HG03558 (cell line): Measurements from ENCODE around the gene IFITM2.
"Not testable (repeated sequence)": the region's sequence is repeated elsewhere in the genome, so short reads cannot be mapped to it uniquely, and the experiment has no call there.

Experiments used
- ATAC-seq: cut with Tn5 transposase; IDR thresholded peaks from one replicate; pipeline ENCODE4 v1.9.1; 2021; ENCODE audit warnings: moderate number of reproducible peaks; ENCODE audit not compliant: unreplicated experiment; ENCODE audit errors: extremely low read depth

The IFITM2 gene

DNA sequence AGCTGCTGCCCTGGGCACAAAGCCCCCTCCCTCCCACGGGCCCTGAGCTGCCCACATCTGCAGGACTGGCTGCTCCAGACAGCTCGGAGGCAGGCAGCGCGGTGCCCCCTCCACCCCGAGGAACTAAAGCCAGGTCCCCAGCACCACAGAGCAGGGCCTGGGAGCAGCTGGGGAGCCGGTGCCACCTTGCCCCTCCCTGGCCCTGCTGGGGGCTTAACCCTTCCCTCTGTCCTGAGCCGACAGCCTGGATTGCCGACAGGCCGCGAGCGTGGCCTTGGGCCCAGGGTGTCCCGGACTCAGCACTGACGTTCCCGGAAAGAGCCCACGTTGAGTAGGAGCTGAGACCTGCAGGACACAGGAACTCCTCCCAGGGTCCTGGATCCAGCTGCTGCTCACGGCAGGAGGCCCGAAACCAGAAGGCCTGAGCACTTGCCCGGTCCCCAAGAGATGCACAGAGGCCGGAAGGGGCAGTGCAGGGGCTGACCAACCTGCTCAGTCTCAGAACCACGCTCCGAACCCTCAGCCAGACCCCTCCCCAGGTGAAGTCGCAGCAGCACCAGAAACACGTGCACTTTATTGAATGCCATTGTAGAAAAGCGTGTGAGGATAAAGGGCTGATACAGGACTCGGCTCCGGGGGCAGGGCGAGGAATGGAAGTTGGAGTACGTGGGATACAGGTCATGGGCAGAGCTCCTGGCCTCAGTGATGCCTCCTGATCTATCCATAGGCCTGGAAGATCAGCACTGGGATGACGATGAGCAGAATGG is 11.7 kb downstream of the IFITM2 start:
- ATAC-seq = not testable (repeated sequence)

DNA sequence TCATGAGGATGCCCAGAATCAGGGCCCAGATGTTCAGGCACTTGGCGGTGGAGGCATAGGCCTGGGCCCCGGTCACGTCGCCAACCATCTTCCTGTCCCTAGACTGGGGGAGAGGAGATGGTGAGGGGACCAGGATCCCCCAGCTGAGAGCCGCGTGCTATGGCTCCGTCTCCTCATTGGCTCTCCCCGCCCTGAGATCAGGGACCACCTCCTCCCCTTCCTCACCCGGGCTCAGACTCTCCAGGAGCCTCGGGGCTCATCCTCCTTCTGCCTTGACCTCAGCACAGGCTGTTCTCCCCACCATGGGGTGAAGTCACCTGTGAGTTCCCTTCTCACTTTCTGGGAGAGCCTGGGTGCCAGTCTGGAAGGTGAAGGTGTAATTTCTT is 12.3 kb downstream of the IFITM2 start:
- not testable (repeated sequence) for ATAC-seq

DNA sequence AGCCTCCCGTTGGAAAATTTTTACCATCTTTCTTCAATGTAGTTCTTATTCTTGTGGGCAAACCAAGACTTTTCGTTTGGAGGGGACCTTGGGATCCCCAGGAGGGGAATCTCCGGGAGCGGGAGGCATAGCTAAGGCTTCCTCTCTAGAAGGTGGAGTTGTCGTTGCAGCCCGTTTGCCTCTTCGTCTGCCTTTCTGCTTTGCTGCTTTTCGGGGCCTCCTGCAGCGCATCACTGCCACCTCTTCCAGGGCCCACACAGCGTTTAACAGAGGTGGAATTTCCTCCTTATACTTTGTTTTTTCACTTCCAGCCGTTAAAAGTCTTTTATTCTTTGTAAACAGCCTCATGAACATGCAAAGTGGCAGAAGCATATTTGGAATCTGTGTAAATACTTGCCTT is 16.5 kb downstream of the IFITM2 start:
- no peak for ATAC-seq

DNA sequence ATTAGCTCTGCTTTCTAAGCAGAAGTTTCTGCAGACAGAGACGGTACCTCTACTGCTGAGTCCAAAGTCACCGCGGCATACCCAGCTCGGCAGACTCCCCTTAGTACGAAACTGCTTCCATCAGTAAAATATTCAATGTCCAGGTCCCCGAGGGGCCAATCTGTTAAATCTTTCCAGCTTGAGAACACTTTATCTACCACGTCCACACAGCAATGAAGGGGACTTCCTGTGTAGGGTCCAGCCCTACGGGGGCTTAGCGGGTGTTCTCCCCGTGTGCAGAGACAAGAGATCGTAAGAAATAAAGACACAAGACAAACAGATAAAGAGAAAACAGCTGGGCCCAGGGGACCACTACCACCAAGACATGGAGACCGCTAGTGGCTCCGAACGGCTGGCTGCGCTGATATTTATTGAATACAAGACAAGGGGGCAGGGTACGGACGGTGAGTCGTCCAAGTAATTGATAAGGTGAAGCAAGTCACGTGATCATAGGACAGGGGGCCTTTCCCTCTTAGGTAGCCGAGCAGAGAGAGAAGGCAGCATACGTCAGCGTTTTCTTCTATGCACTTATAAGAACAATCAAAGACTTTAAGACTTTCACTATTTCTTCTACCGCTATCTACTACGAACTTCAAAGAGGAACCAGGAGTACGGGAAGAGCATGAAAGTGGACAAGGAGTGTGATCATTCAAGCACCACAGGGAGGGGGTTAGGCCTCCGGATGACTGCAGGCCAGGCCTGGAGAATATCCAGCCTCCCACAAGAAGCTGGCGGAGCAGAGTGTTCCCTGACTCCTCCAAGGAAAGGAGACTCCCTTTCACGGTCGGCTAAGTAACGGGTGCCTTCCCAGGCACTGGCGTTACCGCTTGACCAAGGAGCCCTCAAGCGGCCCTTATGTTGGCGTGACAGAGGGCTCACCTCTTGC is 17.2 kb downstream of the IFITM2 start:
- not testable (repeated sequence) for ATAC-seq

DNA sequence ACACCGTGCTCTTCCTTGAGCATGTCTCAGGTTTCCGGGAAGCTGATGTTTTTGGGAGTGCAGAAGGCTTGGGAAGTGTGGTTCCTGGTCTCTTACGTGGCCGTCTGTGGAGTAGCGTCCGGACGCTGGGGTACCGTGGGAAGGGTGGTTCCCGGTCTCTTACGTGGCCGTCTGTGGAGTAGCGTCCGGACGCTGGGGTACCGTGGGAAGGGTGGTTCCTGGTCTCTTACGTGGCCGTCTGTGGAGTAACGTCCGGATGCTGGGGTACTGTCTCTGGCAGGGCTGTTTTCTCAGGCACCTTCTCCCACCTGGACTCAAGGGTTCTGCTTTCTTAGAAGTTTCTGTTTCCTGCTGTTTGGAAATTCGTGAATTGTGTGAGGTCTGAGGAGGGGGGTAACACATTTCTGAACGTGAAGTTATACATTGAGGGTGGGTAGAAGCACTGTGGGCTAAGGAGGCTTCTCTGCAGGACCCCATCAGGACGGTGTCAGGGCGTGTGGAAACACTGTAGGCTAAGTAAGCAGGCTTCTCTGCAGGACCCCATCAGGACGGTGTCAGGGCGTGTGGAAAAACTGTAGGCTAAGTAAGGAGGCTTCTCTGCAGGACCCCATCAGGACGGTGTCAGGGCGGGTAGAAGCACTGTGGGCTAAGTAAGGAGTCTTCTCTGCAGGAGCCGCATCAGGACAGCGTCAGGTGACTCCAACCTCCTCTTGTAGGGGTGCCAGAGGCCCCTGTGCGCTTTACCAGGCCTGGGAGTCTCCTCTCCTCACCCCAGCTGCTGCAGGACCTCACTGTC is 18.4 kb downstream of the IFITM2 start:
- ATAC-seq = no peak

DNA sequence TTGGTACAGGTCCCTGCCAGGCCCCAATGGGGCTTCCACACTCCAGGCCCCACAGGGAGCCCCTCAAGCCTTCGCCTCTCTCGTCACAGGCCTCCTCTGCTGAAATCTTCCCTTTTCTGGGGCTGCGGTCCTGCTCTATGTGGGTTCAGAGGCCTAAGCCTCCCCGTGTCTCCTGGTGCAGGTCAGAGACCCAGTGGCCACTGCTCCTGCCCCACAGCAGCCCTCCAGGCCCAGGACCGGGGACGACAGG is 18.9 kb downstream of the IFITM2 start:
- no peak for ATAC-seq

DNA sequence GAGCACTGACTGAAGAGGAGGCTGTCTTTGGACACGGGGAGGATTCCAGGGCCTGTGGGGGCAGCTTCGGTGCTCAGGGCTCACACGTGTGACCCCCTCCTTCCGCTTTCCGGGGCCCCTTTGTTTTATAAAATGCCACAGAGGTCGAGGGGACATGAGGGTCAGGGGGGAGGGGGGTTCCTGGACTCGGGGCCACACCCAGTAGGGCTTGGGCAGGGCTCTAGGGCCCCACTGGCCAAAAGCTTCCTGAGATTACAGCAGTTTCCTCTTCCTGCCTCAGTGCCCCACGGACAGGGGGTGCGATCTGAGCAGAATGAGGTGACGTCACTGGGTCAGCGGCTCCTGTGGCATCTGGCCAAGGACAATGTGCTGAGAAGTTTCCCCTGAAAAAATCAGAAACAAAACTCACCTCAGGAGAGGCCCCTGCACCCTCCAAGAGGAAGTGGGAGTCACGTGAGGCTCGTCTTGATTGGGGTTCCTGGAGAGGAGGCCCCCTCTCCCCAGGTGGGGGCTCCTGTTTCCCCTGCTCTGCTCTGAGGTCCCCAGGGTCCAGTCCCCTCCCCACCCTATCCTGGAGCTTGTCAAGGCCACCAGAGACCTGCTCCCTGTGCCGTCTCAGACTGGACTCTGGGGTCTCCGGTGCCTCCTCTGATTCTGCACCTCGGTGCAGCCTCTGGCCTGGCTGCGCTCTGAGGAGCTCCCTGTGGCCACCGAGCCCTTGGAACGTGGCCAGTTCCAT is 19.4 kb downstream of the IFITM2 start:
- no peak for ATAC-seq

DNA sequence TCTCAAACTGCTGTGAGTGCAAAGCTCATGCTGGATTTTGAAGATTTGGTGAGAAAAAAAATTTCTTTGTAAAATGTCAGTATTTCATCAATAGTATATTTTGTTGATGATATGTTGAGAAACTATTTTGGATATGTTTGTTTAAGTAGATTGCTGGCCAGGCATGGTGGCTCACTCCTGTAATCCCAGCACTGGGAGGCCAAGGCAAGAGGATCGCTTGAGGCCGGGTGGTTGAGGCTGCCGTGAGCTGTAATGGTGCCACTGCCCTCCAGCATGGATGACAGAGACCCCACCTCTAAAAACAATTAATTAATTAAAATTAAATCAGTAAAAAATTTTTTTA is 19.9 kb downstream of the IFITM2 start:
- ATAC-seq = no peak

DNA sequence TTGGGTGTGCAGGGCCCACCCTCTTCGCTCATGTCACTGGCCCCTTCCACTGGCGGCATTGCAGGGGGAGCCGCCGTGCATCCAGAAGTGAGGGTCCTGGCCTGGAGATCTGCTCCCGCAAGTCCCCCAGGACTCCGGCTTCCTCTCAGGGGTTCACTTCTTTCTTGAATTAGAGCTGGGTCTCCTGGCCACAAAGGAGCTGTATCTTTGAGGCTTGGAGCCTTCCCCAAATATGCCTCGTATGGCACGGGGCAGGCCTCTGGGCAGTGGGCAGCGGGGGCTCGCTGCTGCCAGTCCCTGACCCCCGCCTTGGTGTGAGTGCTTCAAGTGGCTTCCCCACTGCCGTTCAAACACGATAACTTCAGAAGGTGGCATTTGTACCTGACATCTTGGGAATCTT is 20.4 kb downstream of the IFITM2 start:
- no peak for ATAC-seq

DNA sequence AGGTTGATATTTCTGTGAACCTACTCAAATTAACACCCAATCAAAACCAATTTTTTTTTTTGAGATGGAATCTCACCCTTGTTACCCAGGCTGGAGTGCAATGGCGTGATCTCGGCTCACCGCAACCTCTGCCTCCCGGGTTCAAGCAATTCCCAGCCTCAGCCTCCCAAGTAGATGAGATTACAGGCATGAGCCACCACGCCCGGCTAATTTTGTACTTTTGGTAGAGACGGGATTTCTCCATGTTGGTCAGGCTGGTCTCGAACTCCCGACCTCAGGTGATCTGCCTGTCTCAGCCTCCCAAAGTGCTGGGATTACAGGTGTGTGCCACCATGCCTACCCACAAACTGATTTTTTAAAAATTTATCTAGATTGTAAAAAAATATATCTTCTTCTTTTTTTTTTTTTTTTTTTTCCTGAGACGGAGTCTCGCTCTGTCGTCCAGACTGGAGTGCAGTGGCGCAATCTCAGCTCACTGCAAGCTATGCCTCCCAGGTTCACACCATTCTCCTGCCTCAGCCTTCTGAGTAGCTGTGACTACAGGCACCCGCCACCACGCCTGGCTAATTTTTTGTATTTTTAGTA is 21.0 kb downstream of the IFITM2 start:
- ATAC-seq = not testable (repeated sequence)

DNA sequence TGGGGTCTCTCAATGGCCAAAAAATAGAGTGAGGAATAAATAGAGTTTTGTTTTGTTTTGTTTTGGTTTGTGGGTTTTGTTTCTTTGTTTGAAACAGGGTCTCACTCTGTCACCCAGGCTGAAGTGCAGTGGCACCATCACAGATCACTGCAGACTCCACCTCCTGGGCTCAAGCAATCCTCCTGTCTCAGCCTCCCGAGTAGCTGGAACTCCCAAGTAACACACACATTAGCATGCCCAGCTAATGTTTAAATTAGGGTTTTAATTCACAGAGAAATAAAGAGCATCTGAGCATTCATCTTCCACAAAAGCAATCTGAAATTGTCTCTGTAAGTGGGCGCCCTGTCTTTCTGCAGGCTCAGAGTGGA is 22.3 kb downstream of the IFITM2 start:
- no peak for ATAC-seq

DNA sequence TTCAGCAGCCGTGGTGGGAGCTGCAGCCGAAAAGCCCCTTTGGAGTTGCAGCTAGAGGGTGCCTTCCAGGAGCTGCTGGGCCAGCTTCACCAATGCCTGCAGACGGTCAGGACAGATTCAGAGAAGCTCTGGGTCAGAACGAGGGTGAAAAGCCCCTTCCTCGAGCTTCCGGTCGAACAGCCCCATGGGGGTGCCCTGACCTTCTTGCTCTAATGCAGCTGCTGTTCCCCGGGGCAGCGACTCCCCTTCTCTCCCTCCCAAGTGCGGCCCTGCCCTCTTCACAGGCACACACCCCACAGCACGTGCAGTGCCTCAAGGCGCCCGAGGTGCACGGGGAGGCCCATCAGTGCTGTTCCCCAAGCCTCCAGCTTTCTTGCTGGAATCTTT is 22.7 kb downstream of the IFITM2 start:
- ATAC-seq = no peak

DNA sequence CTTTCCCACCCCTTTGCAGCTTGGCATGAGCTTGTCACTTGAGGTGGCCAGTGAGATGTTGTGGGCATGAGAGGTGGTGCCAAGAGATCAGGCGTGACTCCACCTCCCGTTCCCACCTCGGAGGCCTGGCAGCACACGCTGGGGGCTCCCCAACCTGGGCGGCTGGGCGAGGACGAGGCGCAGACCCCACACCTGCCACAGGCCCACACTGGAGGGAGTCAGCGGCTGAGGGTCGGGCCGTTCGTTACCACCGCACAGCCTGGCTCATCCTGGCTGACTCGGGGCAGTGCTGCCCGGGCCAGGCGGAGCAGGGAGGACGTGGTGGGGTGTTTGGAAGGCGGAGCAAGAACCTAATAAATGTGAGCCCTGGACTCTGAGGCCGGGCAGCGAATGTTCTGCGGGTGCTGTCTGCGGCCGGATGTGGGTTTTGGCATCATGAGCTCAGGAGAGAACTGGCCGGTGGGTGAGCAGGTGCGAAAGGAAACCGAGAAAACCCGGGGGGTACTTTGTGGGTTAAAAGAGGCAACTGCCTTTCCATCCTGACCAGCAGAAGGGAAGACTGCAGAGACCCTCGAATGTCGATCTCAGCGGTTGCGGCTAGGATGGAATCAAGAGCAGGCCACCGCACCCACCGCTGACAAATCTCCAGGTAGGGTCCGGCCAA is 23.2 kb downstream of the IFITM2 start:
- no peak for ATAC-seq

DNA sequence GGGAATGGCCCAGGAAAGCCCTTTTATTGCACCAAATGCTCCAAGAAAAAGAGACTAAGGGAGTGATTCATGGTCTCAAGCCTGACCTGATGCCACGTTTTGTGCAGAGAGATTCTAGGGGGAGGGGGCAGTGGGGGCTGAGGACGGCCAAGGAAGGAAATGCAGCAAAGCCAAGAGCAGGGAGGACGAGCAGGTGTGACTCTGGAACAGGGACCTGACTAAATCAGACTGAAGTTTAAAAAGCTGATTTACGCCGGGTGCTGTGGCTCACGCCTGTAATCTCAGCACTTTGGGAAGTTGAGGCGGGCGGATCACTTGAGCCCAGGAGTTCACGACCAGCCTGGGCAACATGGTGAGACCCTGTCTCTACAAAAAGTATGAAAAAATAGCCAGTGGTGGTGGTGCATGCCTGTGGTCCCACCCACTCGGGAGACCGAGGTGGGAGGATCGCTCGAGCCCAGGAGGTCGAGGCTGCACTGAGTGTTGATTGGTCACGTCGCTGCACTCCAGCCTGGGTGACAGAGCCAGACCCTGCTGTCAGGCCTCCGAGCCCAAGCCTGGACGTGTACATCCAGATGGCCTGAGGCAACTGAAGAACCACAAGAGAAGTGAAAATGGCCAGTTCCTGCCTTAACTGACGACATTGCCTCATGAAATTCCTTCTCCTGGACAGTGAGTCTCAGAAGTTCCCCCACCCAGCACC is 23.9 kb downstream of the IFITM2 start:
- ATAC-seq = no peak

DNA sequence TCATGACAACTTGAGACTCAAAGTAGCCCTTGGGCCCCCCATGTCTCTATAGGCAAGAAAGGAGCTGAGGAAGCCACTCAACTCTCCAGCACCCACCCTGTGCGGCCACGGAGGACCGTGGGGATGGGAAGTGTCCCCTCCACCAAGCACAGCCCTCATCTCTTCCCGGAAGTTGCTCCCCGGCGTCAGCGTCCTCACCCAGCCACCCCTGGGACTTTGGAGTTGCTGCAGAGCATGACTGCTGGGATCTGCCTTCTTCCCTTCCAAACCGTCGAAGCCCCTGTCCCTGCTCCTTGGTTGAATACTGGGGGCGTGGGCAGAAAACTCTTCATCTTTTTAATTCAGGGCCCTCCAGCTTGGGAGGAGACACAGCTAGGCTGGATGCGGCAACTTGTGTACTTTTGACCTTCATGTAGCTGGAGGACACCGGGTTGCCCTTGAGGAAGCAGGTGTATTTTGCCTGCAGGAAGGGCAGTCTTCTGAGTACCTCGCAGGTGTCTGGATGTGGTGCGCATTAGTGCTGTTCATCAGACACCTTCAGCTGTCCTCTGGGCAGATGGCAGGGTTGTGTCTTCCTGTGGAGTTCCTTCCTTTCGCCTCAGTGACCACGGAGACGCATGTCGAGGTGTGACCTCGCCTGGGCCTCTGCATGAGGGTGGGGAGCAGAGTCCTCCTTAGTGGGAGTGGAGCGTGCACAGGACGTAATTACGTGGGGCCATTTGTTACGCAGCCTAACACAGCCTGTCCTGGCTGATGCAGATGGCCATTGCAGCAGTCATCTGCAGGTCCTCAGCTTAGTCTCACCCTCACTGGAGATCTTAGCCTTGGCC is 25.2 kb downstream of the IFITM2 start:
- no peak for ATAC-seq

DNA sequence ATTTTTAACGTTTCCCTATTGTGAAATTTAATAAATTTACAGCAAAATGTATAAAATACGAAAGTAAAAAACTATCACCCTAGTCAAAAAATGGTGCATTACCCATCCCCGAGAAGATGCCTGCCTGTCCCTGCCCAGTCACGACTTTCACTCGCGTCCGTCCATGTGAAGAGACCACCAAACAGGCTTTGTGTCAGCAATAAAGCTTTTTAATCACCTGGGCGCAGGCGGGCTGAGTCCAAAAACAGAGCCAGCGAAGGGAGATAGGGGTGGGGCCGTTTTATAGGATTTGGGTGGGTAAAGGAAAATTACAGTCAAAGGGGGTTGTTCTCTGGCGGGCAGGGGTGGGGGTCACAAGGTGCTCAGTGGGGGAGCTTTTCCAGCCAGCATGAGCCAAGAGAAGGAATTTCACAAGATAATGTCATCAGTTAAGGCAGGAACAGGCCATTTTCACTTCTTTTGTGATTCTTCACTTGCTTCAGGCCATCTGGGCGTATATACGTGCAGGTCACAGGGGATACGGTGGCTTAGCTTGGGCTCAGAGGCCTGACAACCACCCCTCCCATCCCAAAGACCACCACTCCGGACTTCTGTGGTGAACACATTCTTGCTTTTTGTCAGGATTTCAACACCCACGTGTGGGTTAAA is 26.1 kb downstream of the IFITM2 start:
- ATAC-seq = not testable (repeated sequence)

DNA sequence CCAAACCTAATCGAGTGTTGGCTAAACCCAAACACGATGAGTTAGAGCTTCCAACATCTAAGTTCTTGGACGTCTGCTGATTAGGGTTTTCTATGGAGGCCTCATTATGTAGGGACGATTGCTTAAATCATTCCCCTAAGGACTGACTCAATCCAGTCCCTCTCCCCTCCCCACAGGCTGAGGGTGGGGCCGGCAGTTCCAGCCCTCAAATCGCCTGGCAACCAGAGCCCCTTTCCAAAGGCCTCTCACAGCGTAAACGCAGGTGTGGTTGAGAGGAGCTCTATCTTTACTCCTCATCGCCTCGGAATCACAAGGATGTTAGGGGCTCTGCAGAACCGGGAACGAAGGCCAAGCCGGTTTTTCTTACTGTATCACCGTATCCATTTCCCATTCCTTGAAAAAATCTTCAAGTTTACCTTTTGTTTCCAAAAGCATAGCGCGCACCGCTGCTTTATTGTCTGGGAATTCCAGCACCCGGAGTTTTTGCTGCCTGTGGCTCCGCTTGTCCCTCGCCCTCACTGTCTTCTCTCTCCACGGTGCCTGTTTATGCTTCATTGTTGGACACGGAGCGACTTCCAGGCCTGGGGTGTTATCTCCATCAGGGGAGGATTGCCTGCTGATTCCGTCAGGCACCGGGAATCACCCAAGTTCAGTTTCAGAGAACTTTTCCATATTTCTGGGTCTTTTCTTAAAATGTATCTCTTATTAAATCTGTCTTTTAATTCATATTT is 26.8 kb downstream of the IFITM2 start:
- no peak for ATAC-seq
